GM21447 (cell line): ENCODE measurements around the gene HOXA7.

ENCODE experiments used
- ATAC-seq: cut with Tn5 transposase; IDR thresholded peaks from one replicate; pipeline ENCODE4 v1.9.1; 2021; ENCODE audit not compliant: unreplicated experiment

HOXA7 gene

DNA sequence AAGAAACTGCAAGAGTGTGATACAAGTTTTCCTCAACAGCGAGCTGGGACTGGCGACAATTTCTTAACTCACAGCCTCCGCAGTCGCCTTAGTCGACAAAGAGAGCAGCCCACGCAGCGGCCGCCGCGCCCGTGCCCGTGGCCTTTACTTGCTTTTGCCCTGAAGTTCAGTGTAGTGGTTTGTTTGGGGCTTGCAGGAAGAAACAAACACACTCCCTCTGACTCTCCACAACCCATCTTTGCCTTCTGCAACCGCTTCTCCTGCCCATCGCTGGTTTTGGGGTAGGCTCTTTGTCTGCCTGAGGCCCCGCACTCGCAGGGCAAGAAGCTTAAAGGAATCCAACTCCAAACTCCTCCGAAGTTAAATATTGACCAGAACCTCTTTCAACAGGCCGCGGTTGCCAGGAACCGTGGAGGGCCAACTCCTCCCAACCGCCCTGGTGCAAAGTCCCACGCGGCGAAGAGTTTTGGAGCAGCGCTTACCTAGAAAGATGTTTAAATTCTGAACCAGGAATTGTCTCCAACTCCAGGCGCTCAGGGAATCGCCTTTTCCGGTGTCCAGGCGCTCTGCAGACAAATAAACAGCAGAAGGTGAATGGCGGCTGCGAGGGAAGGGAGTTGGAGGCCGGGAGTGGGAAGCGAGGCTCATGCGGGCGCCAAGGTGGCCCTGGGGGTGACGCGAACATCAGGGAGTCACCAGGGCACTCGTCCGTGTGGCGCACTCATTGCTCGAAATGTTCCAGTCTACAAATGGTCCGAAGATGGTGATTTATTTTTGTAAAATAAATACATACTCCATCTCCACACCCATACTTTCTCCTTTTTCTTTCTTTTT, 34.2 kb downstream of the HOXA7 start:
- no peak for ATAC-seq

DNA sequence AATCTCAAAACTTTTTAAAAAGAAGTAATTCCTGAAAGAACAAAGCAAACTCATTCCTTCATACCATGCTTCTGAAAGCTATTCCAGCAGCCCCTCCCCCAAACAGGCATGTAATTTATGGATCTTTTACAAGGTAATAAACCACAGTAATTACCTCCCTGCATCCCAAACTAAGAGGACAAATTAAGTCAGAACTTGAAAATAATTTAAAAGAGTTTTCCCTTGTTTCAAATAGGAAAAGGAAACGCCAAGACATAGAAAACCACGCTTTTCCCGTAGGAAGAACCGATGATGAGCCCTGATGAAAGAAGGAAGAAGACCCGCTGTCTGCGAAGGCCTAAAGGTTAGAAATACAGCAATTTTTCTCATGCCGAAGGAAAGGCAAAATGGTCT, 34.8 kb downstream of the HOXA7 start:
- ATAC-seq = no peak

DNA sequence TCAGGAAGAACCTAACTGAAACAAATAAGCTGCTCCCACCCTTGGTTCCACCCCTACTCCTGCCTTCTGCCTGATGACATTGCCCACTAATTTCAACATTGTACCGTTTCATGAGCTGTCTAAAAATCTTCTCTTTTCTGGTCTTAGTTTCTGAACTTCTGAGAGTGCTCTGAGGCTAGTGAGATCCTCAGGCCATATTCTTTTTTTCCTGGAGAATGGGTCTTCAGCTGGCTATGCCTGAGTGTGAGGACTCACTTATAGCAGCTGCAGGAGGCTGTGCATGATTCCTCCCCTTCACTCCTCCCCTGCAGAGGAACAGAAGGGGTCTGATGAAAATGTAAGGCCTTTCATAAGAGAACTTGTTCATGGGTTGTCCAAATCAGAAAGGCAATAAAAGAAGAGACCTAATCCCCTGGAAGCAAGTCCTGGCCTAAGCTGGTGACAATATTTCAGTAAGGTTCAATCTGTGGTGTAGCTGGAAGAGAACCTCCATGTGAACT, 37.0 kb downstream of the HOXA7 start:
- ATAC-seq = no peak

DNA sequence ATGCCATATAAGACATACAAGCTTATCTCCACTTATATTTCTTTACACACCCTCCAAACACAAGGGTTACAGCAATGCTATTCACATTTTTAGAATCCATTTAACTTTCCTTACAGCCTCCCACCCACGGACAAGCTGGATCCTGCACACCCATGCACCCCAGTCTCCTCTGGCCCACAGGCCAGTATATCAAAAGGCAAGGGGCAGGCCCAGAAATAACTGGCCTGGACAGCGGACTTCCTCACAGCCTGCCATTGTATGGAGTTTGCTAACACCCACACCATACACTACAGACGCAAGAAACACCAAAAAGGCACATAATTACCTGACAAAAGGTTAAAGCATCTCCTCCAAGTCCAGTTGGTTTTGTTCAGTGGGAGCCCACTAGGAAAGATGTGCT, 37.9 kb downstream of the HOXA7 start:
- ATAC-seq = no peak

DNA sequence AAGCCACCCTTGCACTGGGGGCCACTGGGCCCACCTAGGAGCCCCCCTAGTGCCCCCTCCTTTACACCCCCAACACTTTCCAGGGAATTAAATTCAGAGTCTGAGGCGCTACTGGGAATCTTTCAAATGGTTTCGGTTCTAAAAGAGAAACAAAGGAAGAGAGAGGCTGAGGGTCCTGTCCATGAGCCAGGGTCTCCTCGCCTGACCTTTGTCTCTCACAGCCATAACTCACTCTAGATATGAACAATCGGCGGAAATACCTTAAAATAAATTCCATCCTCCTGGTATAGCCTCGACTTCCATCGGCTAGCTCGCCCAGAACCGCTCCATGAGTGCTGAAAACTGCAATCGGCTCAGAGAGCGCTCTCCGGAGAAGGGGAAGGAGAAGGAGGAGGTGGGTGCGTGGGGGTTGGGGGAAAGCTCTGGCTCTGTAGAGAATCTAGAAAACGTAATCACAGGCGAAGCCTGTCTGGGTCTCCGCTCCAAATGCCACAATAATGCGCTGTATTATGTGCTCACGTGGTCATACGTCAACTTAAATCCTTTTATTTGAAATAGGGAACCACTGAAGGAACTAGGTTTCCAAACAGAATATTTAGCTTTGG, 38.5 kb downstream of the HOXA7 start:
- ATAC-seq = no peak

DNA sequence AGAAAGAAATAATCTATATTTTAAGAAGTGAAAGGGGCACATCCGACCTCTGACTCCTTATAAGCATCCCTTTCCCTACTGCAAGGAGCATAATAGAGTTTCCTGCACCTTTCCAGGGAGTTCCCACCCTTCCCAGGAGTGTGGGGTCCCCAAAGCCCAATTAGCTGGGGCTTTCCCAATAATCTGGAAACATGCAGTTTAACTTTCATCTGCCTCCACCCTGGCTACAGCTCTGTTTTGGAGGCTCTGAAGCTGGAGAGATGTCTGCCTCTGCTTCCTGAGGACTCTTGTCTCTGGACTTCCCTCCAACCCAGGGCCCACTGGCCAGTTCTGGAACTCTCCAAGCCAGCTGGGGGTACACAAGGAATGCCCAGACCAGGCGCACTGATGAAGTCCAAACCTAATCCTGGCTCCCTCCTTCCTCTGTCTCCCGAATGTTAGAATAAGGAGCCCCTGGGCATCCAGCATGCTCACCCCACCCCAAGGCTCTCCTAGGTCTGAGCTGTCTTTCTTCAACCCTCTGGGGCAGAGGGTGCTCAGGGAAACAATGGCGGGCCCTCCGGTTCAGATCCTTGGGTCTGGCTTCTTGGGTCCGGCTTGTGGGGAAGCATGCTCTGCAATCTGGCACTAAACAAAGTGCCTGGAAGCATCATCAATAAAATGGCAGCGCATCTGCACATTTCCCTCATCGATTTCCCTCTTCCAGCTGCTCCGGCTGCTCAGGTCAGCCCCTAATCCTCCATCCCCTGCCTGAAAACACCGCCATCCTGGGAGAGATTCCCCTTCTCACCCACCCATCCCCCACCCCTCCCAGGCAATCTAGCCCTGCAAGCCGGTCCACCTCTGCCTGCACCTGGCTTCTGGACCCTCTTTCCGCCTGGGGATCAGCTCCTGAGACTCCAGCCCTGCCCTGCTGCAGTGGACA, 39.3 kb downstream of the HOXA7 start:
- ATAC-seq = no peak

DNA sequence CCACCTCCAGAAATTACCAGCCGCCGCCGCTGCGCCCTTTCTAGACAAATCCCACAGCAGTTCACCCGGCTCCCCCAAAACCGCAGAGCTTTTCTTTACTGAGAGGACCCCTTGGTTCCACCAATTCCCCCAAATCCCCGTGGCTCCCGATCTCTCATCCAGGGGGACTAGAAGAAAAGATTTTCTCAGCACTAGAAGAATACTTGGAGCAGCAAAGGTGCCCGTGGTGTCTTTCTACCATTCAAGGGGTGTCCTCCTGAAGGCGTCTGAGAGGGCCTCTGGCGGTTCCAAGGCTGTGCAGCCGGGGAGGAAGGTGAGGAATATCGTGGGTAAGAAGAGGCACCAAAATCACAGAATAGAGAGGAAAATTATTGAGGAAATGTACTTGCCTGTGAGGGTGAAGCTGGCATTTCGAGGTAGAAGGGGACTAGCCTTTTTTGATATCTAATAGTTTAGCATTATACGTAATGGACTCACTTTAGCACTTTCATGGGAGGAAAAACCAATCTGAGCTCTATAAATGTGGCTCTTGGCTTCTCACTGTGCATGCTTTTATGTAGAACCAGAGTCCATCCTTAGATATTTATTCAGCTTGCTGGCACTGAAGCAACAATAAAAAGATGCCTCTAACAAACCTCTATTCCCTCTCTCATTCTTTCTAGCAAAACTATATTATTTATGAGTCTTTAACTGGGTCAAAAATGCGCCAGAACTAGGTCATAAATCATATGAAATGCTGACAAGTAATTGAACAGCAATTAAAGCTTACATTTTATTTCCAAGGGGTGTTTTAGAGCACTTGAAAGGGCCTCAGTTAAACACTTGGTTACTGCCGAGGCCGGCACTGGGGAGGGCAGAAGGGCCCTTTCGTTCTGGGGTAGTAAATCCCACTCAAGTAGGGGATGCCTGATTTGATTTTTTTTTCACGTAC, 40.2 kb downstream of the HOXA7 start:
- ATAC-seq = no peak

DNA sequence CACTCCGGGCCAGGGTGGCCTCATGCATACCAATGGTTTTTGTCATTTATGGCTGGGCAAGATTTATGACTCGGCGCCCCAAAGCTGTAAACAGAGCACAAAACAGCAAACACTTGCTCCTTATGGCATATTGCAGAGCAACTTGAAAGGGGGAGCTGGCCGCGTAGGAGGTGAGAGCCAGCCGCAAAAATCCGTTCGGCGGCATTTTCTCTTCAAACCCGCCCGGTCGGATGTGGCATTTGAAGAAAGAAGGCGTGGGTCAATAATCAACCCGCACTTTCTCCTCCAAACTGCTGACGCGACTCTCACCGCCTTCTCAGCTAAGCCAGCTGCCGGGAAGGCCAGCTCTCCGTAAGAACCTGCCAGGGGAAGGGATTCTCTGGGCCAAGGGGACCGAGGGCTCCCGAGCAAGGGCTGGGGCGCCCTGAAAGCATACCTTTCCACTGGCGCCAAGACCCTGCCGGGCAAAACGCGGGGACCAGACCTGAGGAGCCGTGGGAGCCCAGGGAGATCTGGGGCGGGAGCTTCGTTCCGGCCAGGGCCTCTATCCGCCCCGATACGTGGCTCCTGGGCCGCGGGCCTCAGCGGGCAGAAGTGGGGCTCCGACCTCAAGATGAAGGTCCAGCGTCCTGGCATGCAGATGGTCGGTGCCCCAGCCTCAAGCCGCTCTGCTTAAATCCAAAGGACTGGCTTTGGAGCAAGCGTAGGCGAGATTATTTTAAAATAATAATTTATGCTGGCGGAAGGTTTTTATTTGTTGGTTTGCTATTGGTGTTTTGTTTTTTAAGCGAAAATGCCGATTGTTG, 41.1 kb downstream of the HOXA7 start:
- no peak for ATAC-seq

DNA sequence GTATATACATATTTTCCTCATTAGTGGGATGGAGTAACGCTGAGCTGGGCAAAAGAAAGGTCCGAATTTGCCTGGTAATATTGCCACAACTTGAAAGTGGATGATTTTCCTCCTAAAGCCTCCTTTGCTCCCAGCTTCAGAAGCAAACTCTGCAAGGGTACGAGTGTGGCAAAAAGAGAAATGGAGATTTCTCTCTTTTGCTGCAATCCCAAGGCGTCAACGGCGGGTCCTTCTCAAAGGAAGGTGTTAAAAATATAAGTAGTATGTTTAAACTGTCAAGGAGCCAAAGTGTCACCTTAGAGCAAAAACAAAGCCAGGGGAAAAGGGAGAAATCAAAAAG, 41.6 kb downstream of the HOXA7 start:
- no peak for ATAC-seq

DNA sequence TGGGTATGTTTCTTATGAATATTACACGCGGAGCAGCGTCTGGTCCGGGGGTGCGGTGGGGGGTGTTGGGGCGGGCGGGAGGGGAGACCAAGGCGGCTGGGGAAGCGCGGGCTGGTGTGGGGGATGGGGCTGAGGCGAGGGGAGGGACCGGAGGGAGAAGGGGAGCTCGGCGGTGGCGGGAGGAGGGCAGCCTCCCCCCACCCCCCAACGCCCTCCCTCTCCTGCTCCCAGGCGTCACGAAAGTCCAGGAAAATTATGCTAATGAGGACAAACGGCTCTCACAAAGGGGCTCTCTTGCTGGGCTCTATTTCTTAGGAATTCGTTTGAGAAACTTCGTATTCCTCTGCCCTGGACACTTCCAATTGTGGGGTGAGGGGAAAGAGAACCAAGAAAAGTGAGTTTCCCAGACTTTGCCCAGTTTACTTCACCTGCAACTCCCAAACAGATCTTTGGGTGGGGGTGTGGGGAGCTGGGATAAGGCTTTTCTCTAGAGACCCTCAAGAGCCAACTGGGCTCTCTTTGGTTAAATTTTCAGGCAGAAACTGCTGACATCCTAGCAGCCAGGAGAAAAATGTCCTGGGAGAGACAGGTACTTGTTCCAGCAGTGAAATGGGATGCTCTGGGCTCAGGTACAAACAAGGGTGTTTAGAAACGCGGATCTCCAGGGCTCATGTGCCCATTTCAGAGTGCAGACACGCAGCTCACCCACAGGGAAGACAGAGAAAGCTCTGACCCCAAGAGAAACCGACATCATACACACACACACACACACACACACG, 42.3 kb downstream of the HOXA7 start:
- no peak for ATAC-seq

DNA sequence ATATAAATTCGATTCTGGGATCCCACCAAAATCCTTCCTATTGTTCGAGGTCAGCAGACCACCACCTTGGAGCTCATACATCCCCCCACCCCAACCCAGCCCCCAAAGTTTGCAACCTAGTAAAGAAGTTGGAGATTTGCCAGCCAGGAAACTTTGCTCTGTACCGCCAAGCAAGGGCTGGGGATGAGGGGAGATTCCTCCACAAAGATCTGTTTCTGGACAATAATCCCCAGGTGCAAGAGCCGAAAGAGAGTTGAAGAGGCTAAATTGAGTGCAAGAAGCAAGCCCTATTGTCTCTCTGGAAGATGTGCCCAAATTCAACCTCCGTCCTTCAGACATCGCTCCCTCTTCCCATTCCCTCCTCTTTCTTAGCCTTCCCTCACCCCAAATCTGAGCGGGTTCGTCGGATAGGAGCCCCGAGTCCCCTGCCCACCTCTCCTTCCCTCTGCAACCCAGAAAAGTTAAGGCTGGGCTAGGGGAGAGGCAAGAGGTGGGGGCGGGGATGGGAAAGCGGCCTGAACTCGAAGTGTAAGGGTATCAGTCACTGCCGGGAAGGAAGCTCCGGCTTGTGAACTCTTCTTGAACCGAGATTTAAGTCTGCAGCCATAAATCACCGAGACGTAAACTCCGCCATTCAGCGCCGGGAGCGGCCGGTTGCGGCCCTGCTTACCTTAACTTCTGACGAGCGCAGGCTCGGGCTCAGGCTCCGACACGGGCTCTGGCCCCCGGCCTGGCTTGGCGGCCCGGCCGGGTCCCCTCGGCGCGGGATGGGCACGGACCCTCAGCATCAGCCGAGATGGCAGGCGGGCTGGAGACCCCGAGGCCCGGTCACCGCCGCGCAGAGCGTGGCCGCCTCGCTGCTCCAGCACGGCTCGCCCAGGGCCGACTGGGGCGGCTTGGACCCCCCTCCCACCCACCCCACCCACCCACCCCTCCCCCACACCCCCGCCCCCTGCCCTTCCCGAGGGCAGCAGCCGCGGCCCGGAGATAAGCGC, 43.2 kb downstream of the HOXA7 start:
- ATAC-seq = no peak

DNA sequence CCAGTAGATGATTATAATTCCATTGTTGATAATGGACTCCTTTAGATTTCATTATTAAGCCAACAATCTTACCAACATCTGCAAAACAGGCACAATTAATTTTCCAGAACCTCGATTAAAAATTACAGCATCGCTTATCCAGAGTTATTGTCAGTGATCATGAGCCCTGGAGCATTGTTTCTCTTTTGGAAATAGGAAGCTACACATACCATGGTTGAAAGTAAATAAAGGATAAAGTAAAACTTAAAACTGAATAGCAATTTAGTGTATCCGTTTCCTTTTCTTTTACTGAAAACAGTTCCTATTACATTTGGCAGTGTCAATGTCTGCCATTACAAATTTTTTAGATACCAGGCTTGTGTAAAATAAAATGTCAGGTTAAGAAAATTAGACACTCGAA, 44.1 kb downstream of the HOXA7 start:
- ATAC-seq = no peak

DNA sequence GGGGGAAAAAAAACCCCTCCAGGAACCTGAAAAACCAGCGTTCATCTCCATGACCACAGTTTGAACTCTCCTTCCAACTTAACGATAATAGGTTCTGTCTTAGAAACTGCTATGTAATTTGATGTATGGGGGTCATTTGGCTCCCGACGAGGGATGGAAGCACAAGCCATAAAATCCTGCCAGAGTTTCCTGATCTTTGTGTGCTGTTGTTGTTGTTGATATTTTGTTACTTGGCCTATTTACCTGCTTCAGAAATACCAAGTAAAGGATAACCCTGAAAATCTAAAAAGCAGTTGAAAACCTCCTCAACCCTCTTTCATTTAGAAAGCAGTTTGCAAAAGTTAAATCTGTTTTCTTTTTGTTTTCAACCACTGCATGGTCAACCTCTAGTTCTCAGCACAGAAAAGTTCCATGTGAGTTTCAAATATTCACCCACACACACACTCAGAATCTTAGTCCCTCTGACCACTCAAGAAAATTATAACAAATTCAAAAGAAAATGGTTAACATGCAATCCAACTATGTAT, 44.7 kb downstream of the HOXA7 start:
- ATAC-seq = no peak

DNA sequence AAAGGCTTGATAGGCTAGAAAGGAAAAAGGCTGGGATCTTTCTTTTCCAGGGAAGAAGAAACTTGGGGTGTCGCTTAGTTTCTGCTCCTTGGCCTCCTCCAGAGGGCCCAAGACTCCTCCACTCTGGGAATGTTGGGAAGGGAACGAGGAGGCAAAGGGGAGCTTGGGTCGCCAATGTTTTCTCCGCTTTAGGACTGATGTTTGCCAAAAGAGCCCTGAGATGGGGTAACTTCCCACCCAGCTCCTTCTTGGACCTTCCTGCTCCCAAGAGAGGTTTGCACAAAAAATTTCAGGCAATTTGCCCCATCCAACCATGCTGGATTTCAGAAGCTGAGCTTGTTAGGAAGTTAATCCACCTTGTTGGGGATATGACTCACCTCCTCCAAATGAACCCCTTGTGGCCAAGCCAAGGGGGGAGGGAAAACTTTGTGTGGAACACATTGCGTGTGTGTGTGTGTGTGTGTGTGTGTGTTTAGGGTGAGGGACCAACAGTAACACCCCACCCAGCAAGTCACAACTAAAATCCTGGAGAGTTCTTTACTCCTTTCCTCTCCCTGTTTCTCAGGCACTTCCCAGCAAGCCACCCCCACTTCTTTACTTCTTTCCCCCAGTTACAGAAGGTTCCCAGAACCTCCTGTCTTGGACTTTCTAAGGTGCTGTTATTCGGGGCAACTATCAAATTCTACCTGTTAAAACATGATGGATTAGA, 45.3 kb downstream of the HOXA7 start:
- no peak for ATAC-seq

DNA sequence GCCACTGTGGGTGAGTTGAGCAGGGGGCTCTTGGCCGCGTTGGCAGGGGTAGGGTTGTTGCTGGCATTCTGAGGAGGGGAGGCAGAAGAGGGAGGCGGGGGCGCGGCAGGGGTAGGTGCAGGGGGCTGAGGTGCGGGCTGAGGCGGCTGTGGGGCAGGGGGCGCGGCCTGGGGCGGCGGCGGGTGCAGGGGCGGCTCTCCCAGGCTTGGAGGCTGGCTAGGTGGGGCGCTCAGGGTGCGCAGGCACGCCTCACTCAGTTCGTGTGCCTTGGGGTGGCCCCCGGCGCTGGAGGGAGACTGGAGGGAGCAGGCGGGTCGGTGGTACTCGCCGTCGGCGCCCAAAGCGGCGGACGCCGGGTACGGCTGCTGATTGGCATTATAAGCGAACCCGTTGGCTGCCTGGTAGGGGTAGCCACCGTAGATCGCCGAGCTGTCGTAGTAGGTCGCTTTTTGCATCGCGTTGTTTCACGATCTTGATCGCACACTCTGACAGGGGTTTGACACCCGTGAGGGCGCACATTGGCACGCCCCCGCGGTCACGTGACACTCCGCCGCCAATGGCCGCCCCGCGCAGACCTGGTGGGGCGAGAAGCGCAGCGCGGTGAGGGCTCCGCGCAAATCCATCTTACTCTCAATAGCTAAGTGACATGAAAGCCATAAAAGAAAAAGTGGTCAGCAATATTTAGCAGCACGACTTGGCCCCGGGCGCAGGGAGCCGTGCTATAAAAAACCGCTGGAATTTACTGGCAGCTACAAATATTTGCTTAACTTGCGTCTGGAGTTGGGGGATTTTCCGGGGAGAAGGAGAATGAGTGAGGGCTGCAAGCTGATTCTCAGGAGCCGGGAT, 46.1 kb downstream of the HOXA7 start:
- ATAC-seq = no peak
